NOMO-1 treated with dmso at 0.1 percent for 144 hours (cell line): Measurements from ENCODE around the gene PLXDC1.

Source experiments
- DNase-seq: peaks from one replicate; lab custom pipeline; 2025; ENCODE audit not compliant: unreplicated experiment; lab: John Stamatoyannopoulos, UW

The PLXDC1 gene

DNA sequence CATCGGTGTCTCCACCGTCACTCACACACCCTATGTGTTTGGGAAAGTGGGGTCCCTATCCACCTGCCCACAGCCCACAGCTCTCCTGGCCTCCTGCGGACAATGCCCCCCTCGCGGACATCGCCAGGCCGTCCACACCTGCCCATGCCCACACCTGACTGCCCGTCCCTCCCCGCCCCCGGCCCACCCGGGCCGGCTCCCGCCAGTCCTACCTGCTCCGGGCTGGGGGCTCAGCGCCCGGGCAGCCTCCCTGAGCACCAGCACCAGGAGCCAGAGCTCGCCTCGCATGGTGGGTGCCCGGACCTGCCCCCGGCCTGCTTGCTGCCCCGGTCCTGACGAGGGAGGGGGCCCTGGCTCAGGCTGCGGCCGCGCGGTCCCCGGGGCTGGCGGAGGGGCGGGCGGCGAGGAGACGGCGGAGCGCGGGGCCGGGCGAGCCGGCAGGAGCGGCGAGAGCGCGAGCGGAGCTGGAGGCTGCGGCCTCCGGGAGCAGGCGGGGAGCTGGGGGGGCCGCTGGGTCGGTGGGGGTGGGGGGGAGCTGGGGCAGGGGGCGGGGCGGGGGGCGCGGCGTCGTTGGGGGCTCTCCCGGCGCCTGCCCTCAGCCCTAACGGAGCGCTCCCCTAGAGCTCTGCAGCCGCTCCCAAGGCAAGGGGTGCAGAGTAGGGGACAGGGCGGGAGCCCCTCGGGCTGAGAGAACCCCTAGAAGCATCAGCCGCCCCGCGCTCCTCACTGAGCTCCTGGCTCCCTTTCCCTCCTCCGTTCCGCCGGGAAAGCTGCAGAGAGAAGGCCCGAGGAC is at the start of gene PLXDC1:
TSS of gene PLXDC1 (minus strand) at position 488 of the 793 bp plus-strand sequence. CDS start at position 288, 200 bp downstream.
- DNase-seq = no peak

DNA sequence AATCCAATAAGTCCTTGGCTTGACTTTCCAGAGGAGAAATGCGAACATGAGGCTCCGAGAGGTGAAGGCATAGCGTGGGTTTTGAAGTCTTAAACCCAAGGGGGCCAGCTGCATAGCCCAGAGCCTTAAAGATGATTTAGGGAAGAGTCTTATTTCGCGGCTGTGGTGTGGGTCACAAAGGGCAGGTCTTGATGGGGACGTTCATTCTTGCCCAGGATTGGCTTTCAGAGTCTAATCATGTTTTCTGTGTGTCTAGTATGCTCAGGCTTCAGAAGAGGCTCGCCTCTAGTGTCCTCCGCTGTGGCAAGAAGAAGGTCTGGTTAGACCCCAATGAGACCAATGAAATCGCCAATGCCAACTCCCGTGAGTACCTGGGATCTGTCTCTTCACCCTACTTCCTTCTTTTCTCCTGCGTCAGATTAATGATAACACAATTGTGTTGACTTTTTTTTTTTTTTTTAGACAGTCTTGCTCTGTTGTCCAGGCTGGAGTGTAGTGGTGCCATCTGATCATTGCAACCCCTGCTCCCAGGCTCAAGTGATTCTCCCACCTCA is 49.6 kb upstream of the PLXDC1 start:
- DNase-seq = no peak

DNA sequence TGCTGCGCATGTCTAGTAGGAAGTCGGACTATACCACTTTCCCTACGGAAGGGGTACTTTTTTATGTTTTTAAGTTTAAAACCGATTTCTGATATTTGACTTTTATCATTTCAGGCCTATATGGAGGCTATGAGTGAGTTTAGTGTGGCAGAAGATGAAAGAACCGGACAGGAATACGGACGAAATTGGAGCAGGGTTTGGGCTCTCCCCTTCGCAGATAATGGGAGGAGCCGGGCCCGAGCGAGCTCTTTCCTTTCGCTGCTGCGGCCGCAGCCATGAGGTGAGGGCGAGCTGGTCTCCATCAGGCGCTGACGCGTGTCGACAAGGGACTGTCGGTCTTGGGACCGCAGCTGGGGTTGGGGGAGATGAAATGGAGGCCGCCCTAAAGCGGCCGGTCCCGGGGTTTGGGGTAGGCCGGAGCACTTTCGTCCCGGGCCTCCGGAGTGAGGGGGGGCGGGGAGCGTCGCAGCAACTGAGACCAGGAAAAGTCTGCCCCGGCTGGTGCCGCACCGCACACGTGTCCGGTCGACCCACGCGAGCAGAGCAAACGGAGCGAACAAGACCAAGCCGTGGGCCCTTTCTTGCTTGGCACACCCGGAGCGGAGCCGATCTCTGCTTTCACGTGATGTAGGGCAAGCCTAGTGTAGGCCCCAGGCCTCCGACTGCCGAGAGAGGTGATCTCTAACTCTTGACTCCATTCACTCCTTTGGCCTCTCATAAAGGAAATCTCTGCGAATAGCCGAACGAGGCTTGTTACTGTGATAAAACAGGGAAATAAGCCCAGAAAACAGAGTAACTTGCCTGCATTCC is 48.8 kb upstream of the PLXDC1 start, which contains the start of gene RPL19:
TSS of gene RPL19 (plus strand) at position 214 of the 810 bp plus-strand sequence. CDS start at position 276, 62 bp downstream.
- no peak for DNase-seq

- DNase-seq = peak; percentile 93
These were observed 48.3 kb upstream of the PLXDC1 start for GRCh38 chr17:39199820-39200069.

DNA sequence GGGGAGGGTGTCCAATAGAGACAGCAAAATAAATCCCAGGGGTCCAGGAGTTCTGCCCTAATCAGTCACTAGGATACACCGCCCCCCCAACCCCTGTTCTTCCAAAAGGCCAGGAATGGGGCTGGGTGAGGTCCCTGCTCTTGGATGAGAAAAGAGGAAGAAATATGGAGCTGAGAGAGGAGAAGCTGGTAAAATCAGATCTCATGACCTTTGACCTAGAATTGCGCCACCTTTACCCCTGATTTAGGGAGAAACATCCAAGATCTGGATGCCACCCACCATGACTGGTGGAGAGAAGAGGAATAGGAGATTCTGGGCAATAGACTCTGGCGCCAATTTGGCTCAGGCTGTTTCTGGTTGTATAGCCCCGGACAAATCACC is 46.7 kb upstream of the PLXDC1 start:
- no peak for DNase-seq

DNA sequence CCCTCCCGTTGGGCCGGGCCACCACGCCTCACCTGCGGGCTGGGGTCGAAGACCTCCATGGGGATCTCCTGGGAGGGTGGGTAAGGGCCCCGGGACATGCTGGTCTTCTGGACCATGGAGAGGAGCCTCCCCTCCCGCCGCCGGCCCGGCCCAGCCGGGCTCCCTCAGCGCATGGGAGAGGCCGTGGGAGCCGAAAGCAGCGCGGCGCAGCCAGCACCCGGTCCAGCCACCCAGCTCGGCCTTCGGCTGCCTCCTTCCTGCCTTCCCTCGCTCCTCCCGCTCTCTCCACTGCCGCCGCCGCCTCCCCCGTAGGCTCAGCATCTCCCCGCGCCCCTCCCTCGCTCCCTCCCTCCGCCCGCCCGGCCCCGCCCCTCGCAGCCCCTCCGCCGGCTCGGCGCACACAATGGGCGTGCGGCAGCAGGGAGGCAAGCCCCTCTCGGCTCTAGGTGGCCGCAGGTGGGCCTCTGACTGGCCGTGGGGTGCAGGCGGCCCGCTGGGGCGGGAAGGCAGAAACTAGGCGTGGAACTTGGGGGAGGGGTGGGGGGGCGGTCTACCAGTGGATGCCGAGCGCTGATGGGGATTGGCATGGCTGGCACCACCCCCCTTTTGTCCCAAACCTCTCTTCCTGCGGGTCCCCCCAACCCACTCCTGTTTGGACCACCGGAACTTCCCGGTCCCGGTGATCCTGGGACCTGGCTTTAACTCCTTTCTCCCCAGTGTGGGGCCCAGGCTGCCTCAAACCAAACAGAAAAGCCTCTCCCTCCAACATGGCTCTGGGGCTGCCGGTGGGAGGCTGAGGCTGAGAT is 46.1 kb upstream of the PLXDC1 start, which contains the start of gene CACNB1:
TSS of gene CACNB1 (minus strand) at position 290 of the 806 bp plus-strand sequence. CDS start at position 116, 174 bp downstream.
- DNase-seq = peak; percentile 52

- DNase-seq = peak; percentile 37
These were observed 45.4 kb upstream of the PLXDC1 start for GRCh38 chr17:39196808-39197291.

- no peak for DNase-seq
These were observed 44.9 kb upstream of the PLXDC1 start for GRCh38 chr17:39196241-39196807.

DNA sequence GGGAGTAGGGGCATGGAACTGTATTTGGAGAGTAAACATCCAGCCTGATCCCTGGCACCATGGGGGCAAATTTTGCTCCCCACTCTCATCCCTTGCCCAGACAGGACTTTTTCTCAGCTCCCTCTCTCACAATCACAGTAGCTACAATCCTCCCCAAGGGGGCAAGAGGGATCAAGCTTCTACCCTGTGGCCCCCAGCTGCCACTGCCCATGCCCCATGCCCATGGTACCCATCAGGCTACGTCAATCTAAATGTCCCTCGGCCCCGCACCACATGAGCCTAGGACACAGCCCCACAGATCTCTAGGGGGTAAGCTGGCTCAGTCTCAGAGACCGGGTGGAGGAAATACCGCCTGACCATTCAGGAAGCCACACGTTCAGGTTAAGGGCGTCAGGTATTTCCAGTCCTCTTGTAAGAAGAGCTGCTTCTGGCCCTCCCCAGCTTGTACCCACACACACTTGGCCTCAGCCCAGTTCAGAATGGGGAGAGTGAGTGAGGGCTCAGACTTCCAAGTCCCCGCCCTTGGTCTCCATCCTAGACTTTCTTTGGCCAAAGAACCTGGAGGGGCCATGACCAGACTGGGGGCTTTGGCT is 44.2 kb upstream of the PLXDC1 start:
- no peak for DNase-seq

GRCh38 chr17:39194985-39195524 is 43.6 kb upstream of the PLXDC1 start:
- no peak for DNase-seq

DNA sequence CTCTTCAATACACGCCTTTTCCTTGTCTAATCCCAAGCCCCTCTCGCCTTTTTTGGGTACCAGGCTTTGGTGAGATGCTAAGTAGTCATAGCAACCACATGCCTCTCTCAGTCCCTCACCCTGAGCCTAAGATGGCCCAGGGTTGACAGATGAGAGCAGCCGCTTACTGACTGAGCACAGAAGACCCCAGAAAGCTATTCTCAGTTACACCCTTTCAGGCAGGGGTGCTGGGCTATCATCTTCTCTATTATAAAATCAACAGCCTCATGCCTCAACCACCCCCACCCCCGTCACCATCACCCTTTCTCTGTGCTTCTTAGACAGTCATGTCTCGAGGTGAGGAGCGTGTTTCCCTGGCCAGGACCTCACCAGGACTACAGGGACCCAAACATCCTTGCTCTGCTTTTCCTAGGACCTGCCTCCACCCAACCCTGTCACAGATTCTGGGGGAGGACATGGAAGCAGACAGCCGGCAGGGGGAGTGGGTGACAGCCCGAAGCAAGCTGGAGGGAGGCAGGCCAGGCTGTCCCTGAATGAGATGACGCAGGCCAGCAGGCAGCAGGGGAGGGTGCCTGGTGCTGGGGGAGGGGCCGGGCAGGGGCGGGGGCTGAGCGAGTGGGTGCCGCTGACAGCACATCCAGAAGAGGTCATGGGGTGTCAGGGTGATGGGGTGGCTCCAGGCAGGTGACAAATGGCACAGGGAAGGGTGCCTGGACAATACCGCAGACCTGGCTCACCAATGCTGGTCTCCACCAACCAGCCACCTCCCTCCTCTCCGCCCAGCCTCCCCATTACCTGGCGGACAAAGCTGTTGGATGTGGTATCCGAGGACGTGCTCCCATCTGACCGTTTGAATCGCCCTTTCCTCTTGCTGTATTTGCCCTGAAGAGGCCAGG is 42.9 kb upstream of the PLXDC1 start:
- DNase-seq = peak; percentile 51

GRCh38 chr17:39193346-39193745 is 41.9 kb upstream of the PLXDC1 start:
- no peak for DNase-seq

GRCh38 chr17:39192901-39193300 is 41.5 kb upstream of the PLXDC1 start:
- no peak for DNase-seq

DNA sequence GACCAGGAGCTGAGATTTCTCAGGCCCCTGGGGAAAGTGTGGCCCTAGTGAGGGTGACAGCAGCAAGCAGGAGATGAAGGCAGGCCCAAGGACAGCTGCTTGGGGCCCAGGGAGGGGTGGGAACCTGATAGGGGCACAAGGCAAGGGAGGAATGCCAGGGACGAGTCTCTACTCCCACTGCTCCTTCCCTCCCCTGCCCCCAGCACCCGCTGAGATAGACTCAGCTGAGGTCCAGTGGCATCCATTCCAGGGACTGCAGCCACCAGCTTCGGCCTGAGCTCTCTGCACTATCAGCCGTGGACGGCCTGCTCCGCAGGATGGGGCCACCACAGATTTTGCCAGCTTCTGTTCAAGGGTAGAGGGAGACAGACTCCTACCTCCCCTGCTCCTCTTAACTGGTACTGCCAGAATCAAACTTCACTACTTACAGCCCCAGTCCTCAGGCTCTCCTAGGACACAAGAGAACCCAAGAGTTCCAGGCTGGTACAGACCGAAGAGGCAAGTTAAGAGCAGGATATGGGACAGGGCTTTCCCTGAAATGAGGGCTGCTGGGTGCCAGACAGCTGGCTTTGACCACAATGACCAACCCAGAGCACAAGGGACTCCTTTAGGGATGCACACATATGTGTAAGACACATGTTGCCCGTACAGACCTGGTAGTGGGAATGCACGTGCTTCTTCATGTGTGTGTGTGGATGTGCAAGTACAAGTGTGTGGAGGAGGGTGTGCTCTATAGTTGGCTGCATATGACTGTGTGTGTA is 40.5 kb upstream of the PLXDC1 start:
- DNase-seq = no peak

- DNase-seq = no peak
These were observed 35.9 kb upstream of the PLXDC1 start for GRCh38 chr17:39187152-39187830.

DNA sequence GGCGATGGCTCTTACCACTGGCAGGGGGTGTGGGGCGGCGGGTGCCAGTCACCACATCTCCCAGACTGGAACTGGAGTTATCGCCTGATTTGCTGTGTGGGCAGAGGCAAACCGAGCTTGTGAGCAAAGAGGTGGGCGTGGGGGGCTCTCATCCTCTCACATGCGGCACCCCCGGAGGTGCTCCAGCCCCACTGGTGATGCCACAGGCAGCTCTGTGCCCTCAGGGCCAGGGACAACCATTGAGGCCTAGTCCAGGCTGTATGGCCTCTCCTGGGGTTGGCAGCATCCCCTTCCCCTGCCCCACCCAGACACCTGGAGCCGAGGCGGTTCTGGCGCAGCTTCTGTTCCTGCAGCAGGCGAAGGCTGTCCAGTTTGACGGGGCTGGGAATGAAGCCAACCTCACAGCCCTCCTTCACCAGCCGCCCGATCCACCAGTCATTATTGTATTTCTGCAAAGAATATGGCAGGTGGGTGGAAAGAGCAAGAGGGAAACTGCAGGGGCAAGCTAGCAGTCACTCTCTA is 35.1 kb upstream of the PLXDC1 start:
- DNase-seq = no peak

DNA sequence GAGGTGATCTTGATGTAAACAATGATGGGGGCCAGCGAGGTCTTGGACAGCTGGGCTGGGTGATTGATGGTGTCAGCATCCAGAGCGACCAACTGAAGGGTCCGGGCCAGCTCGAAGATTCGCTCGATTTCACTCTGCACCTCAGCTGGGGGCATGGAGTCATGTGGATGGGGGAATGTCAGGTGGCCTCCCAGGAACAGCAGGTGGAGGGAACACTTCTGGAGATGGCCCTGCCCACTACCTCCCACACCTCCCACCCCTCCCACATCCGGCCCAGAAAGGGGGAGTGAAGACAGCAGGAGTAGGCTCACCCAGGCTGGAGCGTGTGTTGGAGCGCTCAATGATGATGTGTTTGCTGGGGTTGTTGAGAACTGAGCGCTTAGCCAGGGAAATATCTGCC is 32.3 kb upstream of the PLXDC1 start:
- no peak for DNase-seq
